Uterus (tissue), 2 donors: ENCODE results near the gene ACR.

Experiments used
- POLR2A ChIP-seq, 2 donors: fragments of 450-650 bp; IDR thresholded peaks; one replicate each; pipeline ENCODE4 v1.6.1; 2016; ENCODE audit warnings: antibody characterized with exemption in 2 of 2, mild to moderate bottlenecking in 1 of 2, moderate library complexity in 1 of 2
- TF ChIP-seq, protein P1 (sequence below), 4 experiments: fragments of 200-600 bp in 2 of 4; fragments of 450-650 bp in 2 of 4; sonication (generic) in 2 of 4; IDR thresholded peaks; one replicate each; pipeline ENCODE4 v1.5.1; 2016 to 2019; ENCODE audit warnings: antibody characterized with exemption in 4 of 4, mild to moderate bottlenecking in 2 of 4, moderate library complexity in 1 of 4

- TF ChIP-seq, protein P1, sequence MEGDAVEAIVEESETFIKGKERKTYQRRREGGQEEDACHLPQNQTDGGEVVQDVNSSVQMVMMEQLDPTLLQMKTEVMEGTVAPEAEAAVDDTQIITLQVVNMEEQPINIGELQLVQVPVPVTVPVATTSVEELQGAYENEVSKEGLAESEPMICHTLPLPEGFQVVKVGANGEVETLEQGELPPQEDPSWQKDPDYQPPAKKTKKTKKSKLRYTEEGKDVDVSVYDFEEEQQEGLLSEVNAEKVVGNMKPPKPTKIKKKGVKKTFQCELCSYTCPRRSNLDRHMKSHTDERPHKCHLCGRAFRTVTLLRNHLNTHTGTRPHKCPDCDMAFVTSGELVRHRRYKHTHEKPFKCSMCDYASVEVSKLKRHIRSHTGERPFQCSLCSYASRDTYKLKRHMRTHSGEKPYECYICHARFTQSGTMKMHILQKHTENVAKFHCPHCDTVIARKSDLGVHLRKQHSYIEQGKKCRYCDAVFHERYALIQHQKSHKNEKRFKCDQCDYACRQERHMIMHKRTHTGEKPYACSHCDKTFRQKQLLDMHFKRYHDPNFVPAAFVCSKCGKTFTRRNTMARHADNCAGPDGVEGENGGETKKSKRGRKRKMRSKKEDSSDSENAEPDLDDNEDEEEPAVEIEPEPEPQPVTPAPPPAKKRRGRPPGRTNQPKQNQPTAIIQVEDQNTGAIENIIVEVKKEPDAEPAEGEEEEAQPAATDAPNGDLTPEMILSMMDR (IDR thresholded peaks at IDR 0.05) = no peak
- no peak for TF ChIP-seq POLR2A (IDR thresholded peaks at IDR 0.05)
Observed at GRCh38 chr22:50729391-50730012, 8.5 kb upstream of the ACR start.
